HCT116 (cell line): ENCODE measurements around the gene C15orf61.

Source experiments
- ATF3 ChIP-seq: IDR thresholded peaks from 2 replicates; pipeline ENCODE4 v1.6.1; 2012
- EGR1 ChIP-seq: IDR thresholded peaks from 2 replicates; pipeline ENCODE4 v1.6.1; 2012; ENCODE audit warnings: low read depth
- EZH2 ChIP-seq: fragments of 200-600 bp; sonication (generic); IDR thresholded peaks from 2 replicates; pipeline ENCODE4 v1.6.1; 2017; ENCODE audit warnings: antibody characterized with exemption, mixed run types
- EZH2phosphoT487 ChIP-seq: fragments of 200-600 bp; IDR thresholded peaks from 2 replicates; pipeline ENCODE4 v1.6.1; 2018; ENCODE audit warnings: antibody characterized with exemption, borderline replicate concordance
- FOSL1 ChIP-seq: IDR thresholded peaks from 2 replicates; pipeline ENCODE4 v1.6.1; 2012; ENCODE audit warnings: low read depth
- POLR2A ChIP-seq: IDR thresholded peaks from 2 replicates; pipeline ENCODE4 v1.7.0; 2011; ENCODE audit warnings: borderline replicate concordance; ENCODE audit not compliant: insufficient read depth, insufficient read length; ENCODE audit errors: extremely low read depth
- POLR2AphosphoS5 ChIP-seq: IDR thresholded peaks from 2 replicates; pipeline ENCODE4 v1.6.1; 2011; ENCODE audit warnings: mild to moderate bottlenecking, low read depth, low read length, moderate library complexity
- RAD21 ChIP-seq: IDR thresholded peaks from 2 replicates; pipeline ENCODE4 v1.6.1; 2012; ENCODE audit warnings: low read depth, mild to moderate bottlenecking
- SIN3A ChIP-seq: IDR thresholded peaks from 2 replicates; pipeline ENCODE4 v1.6.1; 2012; ENCODE audit warnings: low read depth
- TCF7L2 ChIP-seq: IDR thresholded peaks from 2 replicates; pipeline ENCODE4 v1.7.0; 2011; ENCODE audit warnings: borderline replicate concordance, inconsistent platforms; ENCODE audit not compliant: insufficient read depth, insufficient read length; ENCODE audit errors: extremely low read depth
- ZBTB33 ChIP-seq: IDR thresholded peaks from 2 replicates; pipeline ENCODE4 v1.6.1; 2011; ENCODE audit warnings: mild to moderate bottlenecking, low read length, moderate library complexity; ENCODE audit not compliant: insufficient replicate concordance; ENCODE audit errors: extremely low read depth
- ZNF274 ChIP-seq: fragments of 200-500 bp; sonication (Bioruptor generic); IDR thresholded peaks from 2 replicates; pipeline ENCODE4 v1.6.1; 2014; ENCODE audit warnings: mild to moderate bottlenecking, low read depth, low read length, inconsistent platforms
- TF ChIP-seq, protein P1 (sequence below), 3 experiments: fragments of 200-600 bp in 1 of 3; sonication (generic) in 1 of 3; IDR thresholded peaks in 2 of 3; conservative IDR thresholded peaks in 1 of 3; 2 replicates each; pipeline ENCODE4 v1.5.1; 2012 to 2017; ENCODE audit warnings: low read depth in 2 of 3, low read length in 2 of 3, antibody characterized with exemption in 1 of 3, borderline replicate concordance in 1 of 3, control low read depth in 1 of 3, mild to moderate bottlenecking in 1 of 3, mixed read lengths in 1 of 3, mixed run types in 1 of 3, moderate library complexity in 1 of 3; ENCODE audit not compliant: insufficient read depth in 1 of 3

DNA sequence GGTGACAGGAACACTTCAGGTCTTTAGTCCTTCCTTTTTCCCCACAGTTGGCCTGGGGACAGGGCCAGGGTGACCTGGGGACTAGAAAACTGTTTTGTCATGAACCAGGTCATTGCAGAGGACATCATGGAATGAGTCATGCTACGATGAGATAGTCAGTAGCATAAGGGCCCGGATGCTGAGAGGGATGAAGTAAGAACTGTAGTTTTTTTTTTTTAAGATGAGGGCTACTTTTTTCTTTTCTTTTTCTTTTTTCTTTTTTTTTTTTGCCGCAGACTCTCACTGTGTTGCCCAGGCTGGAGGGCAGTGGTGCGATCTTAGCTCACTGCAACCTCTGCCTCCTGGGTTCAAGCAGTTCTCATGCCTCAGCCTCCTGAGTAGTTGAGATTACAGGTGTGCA lies 29.6 kb downstream of the C15orf61 start:
- no peak for TF ChIP-seq EGR1
- no peak for TF ChIP-seq SIN3A
- no peak for TF ChIP-seq EZH2
- no peak for TF ChIP-seq ATF3
- no peak for TF ChIP-seq POLR2A
- no peak for TF ChIP-seq FOSL1
- TF ChIP-seq ZBTB33 = no peak
- TF ChIP-seq, protein P1, sequence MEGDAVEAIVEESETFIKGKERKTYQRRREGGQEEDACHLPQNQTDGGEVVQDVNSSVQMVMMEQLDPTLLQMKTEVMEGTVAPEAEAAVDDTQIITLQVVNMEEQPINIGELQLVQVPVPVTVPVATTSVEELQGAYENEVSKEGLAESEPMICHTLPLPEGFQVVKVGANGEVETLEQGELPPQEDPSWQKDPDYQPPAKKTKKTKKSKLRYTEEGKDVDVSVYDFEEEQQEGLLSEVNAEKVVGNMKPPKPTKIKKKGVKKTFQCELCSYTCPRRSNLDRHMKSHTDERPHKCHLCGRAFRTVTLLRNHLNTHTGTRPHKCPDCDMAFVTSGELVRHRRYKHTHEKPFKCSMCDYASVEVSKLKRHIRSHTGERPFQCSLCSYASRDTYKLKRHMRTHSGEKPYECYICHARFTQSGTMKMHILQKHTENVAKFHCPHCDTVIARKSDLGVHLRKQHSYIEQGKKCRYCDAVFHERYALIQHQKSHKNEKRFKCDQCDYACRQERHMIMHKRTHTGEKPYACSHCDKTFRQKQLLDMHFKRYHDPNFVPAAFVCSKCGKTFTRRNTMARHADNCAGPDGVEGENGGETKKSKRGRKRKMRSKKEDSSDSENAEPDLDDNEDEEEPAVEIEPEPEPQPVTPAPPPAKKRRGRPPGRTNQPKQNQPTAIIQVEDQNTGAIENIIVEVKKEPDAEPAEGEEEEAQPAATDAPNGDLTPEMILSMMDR (IDR thresholded peaks at IDR 0.05 in 2 of 3, conservative IDR thresholded peaks at IDR 0.05 in 1 of 3; ENCODE audit: borderline replicate concordance in 1 of 3, insufficient read depth in 1 of 3, low read depth in 2 of 3, low read length in 2 of 3) = no peak
- TF ChIP-seq TCF7L2 = no peak
- no peak for TF ChIP-seq EZH2phosphoT487
- no peak for TF ChIP-seq RAD21
- no peak for TF ChIP-seq POLR2AphosphoS5
- no peak for TF ChIP-seq ZNF274
